Activated naive CD8-positive, alpha-beta T cell treated with anti-CD3 and anti-CD28 coated beads, Interleukin-2, amount 10 ng/mL, durations not matched to agents 7 days and 5 days (primary cell): ENCODE measurements around the gene JPH3. TPM values are rescaled to one million over a fixed set of nuclear protein-coding genes. Genes with fewer than 3 reads are reported as not detected.
A peak's percentile ranks its signal among the peaks of the same experiment; 100 is the strongest.

Experiments used
- ATAC-seq: fragments of 150-1000 bp; cut with Tn5 transposase; one replicate; pipeline ENCODE4 v1.10.0; 2021; ENCODE audit warnings: low read depth, moderate library complexity
- POLR2A ChIA-PET: fragments of 350-600 bp; sonication (Branson Sonifier 250); formaldehyde crosslinking; loops from one replicate; lab custom pipeline; 2021; ENCODE audit warnings: antibody characterized with exemption; lab: Charles Lee
- DNase-seq: peaks from one replicate; pipeline ENCODE4 v3.0.0; 2021
- H3K27ac Mint-ChIP-seq: one replicate; pipeline ENCODE4 v1.8.0; 2022; ENCODE audit warnings: mild to moderate bottlenecking, mixed read lengths
- H3K27me3 Mint-ChIP-seq: one replicate; pipeline ENCODE4 v1.8.0; 2022; ENCODE audit warnings: mild to moderate bottlenecking, moderate library complexity, mixed read lengths
- H3K36me3 Mint-ChIP-seq: one replicate; pipeline ENCODE4 v1.8.0; 2021; ENCODE audit warnings: mild to moderate bottlenecking, mixed read lengths
- H3K4me1 Mint-ChIP-seq: one replicate; pipeline ENCODE4 v1.8.0; 2021; ENCODE audit warnings: mixed read lengths
- H3K4me3 Mint-ChIP-seq: one replicate; pipeline ENCODE4 v1.8.0; 2022; ENCODE audit warnings: mild to moderate bottlenecking, moderate library complexity, mixed read lengths
- H3K9me3 Mint-ChIP-seq: one replicate; pipeline ENCODE4 v1.8.0; 2021; ENCODE audit warnings: mixed read lengths
- total RNA-seq, 2 experiments: library from RNA; stranded (reverse); gene quantifications; one replicate each; pipeline ENCODE4 v1.2.3, GENCODE V29; 2021

JPH3 gene
- total RNA-seq, 2 experiments from 2014 or later = not detected

DNA sequence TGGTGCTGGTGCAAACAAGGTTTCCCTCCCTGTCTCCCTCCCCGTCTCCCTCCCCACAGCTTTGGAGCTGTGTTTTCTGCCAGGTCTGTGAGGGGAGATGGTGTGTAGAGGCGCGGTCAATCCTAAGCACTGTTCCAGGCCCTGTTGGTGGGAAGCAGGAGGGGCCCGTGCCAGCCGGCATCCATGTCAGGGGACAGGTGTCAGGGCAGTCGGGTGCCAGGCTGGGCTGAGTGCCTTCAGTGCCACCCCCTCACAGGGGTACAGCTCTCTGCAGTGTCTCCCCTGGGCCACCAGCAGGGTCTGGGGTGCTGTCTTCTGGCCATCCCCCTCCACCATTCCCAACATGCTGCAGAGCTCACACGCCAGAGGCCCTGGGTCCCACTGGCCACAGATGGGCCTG lies 89.9 kb downstream of the JPH3 start:
- no peaks in the 10 kb centered on the region for H3K36me3 Mint-ChIP-seq
- H3K9me3 Mint-ChIP-seq = no peaks in the 10 kb centered on the region
- H3K27ac Mint-ChIP-seq = no peak overlapping the region
- H3K27me3 Mint-ChIP-seq = no peaks in the 10 kb centered on the region
- ATAC-seq (no peak), DNase-seq (no peak)
- no peak overlapping the region for H3K4me3 Mint-ChIP-seq
- H3K4me1 Mint-ChIP-seq = no peaks in the 10 kb centered on the region
- POLR2A ChIA-PET = interaction anchor here (0.9 kb wide), 1 partner anchor 72 kb away, joined by 3 read pairs; no protein-coding TSS in a partner anchor

GRCh38 chr16:87692756-87693155 lies 90.4 kb downstream of the JPH3 start:
- no peaks in the 10 kb centered on the region for H3K9me3 Mint-ChIP-seq
- DNase-seq (no peak), ATAC-seq (no peak)
- H3K27me3 Mint-ChIP-seq = no peaks in the 10 kb centered on the region
- no peaks in the 10 kb centered on the region for H3K4me1 Mint-ChIP-seq
- H3K36me3 Mint-ChIP-seq = no peaks in the 10 kb centered on the region
- no peak overlapping the region for H3K27ac Mint-ChIP-seq
- H3K4me3 Mint-ChIP-seq = no peak overlapping the region
- POLR2A ChIA-PET = interaction anchor here (0.8 kb wide), 1 partner anchor 20 kb away, joined by 3 read pairs; no protein-coding TSS in a partner anchor

- no peak overlapping the region for H3K27ac Mint-ChIP-seq
- no peak overlapping the region for H3K4me3 Mint-ChIP-seq
- no peaks in the 10 kb centered on the region for H3K36me3 Mint-ChIP-seq
- H3K4me1 Mint-ChIP-seq = peaks cover 3% of the 10 kb centered on the region
- no peaks in the 10 kb centered on the region for H3K9me3 Mint-ChIP-seq
- ATAC-seq (no peak), DNase-seq (no peak)
- no peaks in the 10 kb centered on the region for H3K27me3 Mint-ChIP-seq
- POLR2A ChIA-PET = no interaction called here
Measured at GRCh38 chr16:87693827-87694226, 91.5 kb downstream of the JPH3 start.

DNA sequence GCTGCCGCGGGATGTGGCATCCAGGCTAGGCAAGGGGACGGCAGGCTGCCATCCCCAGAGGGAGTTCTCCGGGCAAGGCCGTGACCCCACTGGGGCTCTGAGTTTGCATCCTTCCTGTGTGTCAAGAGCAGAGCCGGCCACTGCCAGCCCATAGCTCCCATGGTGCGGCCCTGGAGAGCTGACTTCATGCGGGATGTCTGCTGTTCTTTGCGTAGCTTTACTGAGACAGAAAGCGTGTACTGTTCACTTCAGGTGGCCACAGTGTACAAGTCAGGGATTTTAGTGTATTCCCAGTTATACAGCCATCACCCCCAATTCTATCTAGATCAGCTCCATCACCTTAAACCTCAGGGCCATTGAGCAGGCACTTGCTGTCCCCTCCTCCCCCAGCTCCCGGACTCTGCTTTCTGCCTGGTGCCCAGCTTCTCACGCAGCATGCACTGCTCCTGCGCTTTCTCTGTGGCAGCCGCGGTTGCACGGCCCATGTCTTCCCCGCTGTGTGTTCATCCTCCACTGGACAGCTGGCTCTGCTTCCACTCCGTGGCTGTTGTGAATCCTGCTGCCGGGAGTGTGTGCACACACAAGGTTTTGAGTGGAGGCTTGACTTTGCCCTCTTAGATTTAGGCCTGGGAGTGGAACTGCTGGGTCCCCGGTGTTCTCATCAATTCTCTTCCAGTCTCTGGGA lies 92.3 kb downstream of the JPH3 start:
- Mint-ChIP-seq H3K36me3 (no peaks in the 10 kb centered on the region), H3K27me3 (no peaks in the 10 kb centered on the region), H3K4me1 (peaks cover 3% of the 10 kb centered on the region), H3K27ac (no peak overlapping the region), H3K4me3 (no peak overlapping the region), H3K9me3 (no peaks in the 10 kb centered on the region)
- ATAC-seq (no peak), DNase-seq (no peak)
- POLR2A ChIA-PET = interaction anchor here (1.6 kb wide), 1 partner anchor 21 kb away, joined by 3 read pairs; no protein-coding TSS in a partner anchor

DNA sequence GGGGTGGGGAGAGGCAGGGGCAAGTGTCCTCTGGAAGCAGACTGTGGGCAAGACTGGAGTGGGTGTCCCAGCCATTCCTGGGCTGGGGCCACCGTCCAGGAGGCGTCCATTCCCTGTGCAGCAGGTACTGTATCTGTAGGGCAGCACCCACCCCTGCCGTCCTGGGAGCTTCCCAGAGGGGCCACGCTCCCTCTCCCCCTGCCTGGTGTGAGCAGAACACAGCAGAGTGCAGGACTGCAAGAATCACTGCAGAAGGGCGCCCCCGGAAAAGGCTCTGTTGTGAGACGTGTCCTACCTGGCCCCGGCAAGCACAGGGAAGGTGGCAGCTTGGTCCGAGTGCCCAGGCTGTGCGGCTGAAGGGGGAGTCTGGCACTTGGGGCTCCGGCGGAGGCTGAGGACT lies 93.2 kb downstream of the JPH3 start:
- Mint-ChIP-seq H3K4me1 (peaks cover 4% of the 10 kb centered on the region), H3K27ac (no peak overlapping the region), H3K36me3 (no peaks in the 10 kb centered on the region), H3K4me3 (no peak overlapping the region), H3K9me3 (no peaks in the 10 kb centered on the region), H3K27me3 (no peaks in the 10 kb centered on the region)
- no peak for DNase-seq
- POLR2A ChIA-PET = interaction anchor here (1.6 kb wide), 1 partner anchor 20 kb away, joined by 3 read pairs; no protein-coding TSS in a partner anchor
- ATAC-seq = no peak

DNA sequence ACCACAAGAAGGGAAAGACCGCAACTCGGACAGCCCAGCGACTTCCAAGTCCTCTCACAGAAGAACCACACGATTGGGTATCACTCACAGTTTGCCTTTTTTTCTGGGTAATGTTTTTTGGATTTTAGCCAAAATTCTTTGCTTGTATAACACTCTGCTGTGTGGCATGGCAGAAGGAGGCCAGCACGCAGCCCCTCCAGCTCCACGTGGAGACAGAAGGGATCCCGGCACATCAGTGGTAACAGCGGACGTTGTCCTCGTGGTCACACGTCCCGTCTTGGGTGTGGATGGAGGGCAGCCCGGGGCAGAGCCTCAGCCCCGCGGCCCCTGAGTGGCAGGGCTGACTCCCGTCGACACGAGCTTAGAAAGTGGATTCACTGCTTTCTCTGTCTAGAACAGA lies 94.4 kb downstream of the JPH3 start:
- no peaks in the 10 kb centered on the region for H3K9me3 Mint-ChIP-seq
- no peak overlapping the region for H3K4me3 Mint-ChIP-seq
- peaks cover 12% of the 10 kb centered on the region for H3K4me1 Mint-ChIP-seq
- H3K36me3 Mint-ChIP-seq = peaks cover 2% of the 10 kb centered on the region
- no peak for DNase-seq
- no peak overlapping the region for H3K27ac Mint-ChIP-seq
- no peaks in the 10 kb centered on the region for H3K27me3 Mint-ChIP-seq
- ATAC-seq = no peak
- POLR2A ChIA-PET = no interaction called here

- ATAC-seq (no peak), DNase-seq (no peak)
- H3K9me3 Mint-ChIP-seq = no peaks in the 10 kb centered on the region
- peaks cover 16% of the 10 kb centered on the region for H3K4me1 Mint-ChIP-seq
- no peaks in the 10 kb centered on the region for H3K27me3 Mint-ChIP-seq
- POLR2A ChIA-PET = no interaction called here
- no peak overlapping the region for H3K4me3 Mint-ChIP-seq
- H3K27ac Mint-ChIP-seq = no peak overlapping the region
- H3K36me3 Mint-ChIP-seq = peaks cover 3% of the 10 kb centered on the region
Measured at GRCh38 chr16:87697256-87697655, 94.9 kb downstream of the JPH3 start.

DNA sequence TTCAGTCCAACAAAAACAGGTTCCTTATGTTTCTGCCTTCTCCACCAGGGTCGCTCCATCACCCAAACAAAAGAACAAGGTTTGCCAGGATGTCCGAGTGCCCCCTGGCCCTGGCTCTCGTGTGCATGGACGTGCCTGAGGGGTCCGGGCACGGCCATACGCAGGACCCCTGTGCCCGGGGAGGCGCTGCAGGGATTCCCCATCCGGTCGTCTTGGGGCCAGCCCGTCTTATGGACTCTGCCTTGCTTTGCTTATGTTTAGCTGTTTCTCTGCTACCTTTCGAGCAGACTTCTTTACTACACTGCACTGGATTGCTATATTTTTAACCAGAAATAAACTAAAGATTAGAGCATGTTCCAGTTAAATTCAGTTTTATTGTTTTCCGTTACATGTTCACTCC lies 95.5 kb downstream of the JPH3 start:
- Mint-ChIP-seq H3K27ac (no peak overlapping the region), H3K4me1 (peaks cover 21% of the 10 kb centered on the region), H3K4me3 (no peak overlapping the region), H3K27me3 (no peaks in the 10 kb centered on the region), H3K9me3 (no peaks in the 10 kb centered on the region), H3K36me3 (peaks cover 8% of the 10 kb centered on the region)
- DNase-seq = no peak
- POLR2A ChIA-PET = interaction anchor here (2.2 kb wide), 1 partner anchor 67 kb away, joined by 6 read pairs; the partner anchor contains the start of gene KLHDC4
- ATAC-seq = no peak

GRCh38 chr16:87698241-87698640 lies 95.9 kb downstream of the JPH3 start:
- H3K9me3 Mint-ChIP-seq = no peaks in the 10 kb centered on the region
- DNase-seq (no peak), ATAC-seq (no peak)
- POLR2A ChIA-PET = interaction anchor here (2.2 kb wide), 1 partner anchor 67 kb away, joined by 6 read pairs; the partner anchor contains the start of gene KLHDC4
- H3K4me1 Mint-ChIP-seq = peaks cover 24% of the 10 kb centered on the region
- no peaks in the 10 kb centered on the region for H3K27me3 Mint-ChIP-seq
- H3K4me3 Mint-ChIP-seq = no peak overlapping the region
- H3K27ac Mint-ChIP-seq = peak overlapping the region; percentile 61
- peaks cover 9% of the 10 kb centered on the region for H3K36me3 Mint-ChIP-seq

DNA sequence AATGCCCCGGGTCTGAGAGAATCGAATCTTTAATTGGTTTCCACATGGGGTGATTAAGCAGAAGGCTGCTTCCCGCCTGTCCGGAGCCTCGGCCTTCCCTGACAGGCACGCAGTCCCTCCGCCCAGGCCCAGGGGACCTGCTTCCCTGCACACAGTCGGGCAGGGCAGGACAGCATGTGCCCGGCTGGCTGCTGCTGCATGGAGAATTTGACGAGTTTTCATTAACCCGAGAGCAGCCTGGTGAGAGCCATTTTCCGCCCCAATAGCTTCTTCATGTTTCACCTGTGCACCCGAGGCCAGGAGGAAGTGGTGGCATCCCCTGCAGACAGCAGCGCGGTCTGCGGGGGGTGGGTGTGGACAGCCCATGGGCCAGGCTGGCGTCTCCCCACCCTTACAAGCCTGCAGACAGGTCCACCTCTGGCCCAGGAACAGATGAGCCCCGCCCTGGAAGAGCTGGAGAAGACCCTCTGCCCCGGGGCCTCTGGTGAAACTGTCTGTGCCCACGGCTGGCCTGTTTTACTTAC lies 96.4 kb downstream of the JPH3 start:
- ATAC-seq = no peak
- H3K27ac Mint-ChIP-seq = peak overlapping the region; percentile 61
- peaks cover 27% of the 10 kb centered on the region for H3K4me1 Mint-ChIP-seq
- H3K9me3 Mint-ChIP-seq = no peaks in the 10 kb centered on the region
- no peak overlapping the region for H3K4me3 Mint-ChIP-seq
- POLR2A ChIA-PET = interaction anchor here (2.2 kb wide), 1 partner anchor 67 kb away, joined by 6 read pairs; the partner anchor contains the start of gene KLHDC4
- DNase-seq = no peak
- H3K36me3 Mint-ChIP-seq = peaks cover 11% of the 10 kb centered on the region
- no peaks in the 10 kb centered on the region for H3K27me3 Mint-ChIP-seq

DNA sequence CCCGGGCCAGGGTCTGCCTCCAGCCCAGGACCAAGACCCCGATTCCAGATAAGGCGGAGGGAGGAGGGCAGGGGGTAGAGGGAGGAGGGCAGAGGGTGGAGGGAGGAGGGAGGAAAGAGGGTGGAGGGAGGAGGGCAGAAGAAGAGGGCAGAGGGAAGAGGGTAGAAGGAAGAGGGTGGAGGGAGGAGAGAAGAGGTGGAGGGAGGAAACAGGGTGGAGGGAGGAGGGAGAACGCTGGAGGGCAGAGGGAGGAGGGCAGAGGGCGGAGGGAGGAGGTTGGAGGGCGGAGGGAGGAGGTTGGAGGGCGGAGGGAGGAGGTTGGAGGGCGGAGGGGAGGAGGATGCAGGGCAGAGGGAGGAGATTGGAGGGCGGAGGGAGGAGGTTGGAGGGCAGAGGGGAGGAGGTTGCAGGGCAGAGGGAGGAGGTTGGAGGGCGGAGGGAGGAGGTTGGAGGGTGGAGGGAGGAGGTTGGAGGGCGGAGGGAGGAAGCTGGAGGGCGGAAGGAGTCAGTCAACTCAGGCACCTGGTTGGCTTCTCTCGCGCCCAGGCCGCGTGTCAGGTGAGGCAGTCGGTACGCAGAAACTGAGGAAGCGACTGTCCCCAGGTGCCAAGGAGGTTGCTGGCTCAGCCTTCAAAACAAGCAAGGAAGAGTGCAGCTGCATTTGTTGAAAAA lies 98.2 kb downstream of the JPH3 start:
- POLR2A ChIA-PET = interaction anchor here (0.6 to 2.8 kb wide), 4 partner anchors 14 to 67 kb away, joined by 4 to 16 read pairs (median 6); partner anchors contain the start of gene KLHDC4
- Mint-ChIP-seq H3K36me3 (peaks cover 11% of the 10 kb centered on the region), H3K4me1 (peaks cover 29% of the 10 kb centered on the region), H3K27me3 (no peaks in the 10 kb centered on the region), H3K9me3 (no peaks in the 10 kb centered on the region), H3K27ac (peak overlapping the region; percentile 78), H3K4me3 (peak overlapping the region; percentile 32)
- DNase-seq (no peak), ATAC-seq (no peak)

DNA sequence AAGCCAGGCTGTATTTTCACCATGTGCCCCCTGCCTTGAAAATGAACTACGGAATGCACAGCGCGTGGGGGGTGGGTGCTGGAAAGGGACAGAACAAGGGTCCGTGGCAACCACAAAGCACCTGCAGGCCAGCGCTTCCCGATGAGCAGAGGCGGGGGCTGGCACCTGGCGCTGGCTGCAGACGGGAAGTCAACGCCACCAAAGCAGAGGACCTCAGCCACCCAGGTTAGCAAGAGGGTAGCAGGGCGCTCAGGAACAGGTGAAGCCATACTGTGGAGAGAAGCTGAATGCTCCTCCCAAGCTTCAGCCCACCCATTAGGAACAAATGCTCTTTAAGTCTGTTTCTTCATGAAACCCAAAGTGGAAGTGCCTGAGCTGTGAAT lies 98.8 kb downstream of the JPH3 start:
- Mint-ChIP-seq H3K27ac (peak overlapping the region; percentile 76), H3K27me3 (no peaks in the 10 kb centered on the region), H3K4me3 (peak overlapping the region; percentile 32), H3K4me1 (peaks cover 29% of the 10 kb centered on the region), H3K36me3 (peaks cover 11% of the 10 kb centered on the region), H3K9me3 (no peaks in the 10 kb centered on the region)
- POLR2A ChIA-PET = interaction anchor here (0.6 to 2.8 kb wide), 4 partner anchors 13 to 66 kb away, joined by 4 to 16 read pairs (median 6); partner anchors contain the start of gene KLHDC4
- ATAC-seq (no peak), DNase-seq (no peak)

GRCh38 chr16:87701505-87701921 lies 99.2 kb downstream of the JPH3 start:
- POLR2A ChIA-PET = interaction anchor here (1.0 to 2.8 kb wide), 3 partner anchors 13 to 64 kb away, joined by 5 to 16 read pairs (median 6); partner anchors contain the start of gene KLHDC4

More at GRCh38 chr16:87701505-87701921, 99.2 kb downstream of the JPH3 start:
- H3K27me3 Mint-ChIP-seq = no peaks in the 10 kb centered on the region
- H3K27ac Mint-ChIP-seq = peak overlapping the region; percentile 64
- no peak for ATAC-seq
- no peaks in the 10 kb centered on the region for H3K9me3 Mint-ChIP-seq
- H3K36me3 Mint-ChIP-seq = peaks cover 11% of the 10 kb centered on the region
- peak overlapping the region; percentile 32 for H3K4me3 Mint-ChIP-seq
- peaks cover 29% of the 10 kb centered on the region for H3K4me1 Mint-ChIP-seq
- DNase-seq = no peak
